ENCODE measurements around the gene TRIM17. TPM values are rescaled to one million over a fixed set of nuclear protein-coding genes. Genes with fewer than 3 reads are reported as not detected.

The TRIM17 gene
- total and polyA plus RNA-seq, 9 of the 15 experiments (the other 6 are each of a cell fraction or from before 2014, with no cell fraction given): not detected

- TF ChIP-seq SIRT6 (IDR thresholded peaks at IDR 0.05; ENCODE audit: low read depth, low read length): no peak
- TF ChIP-seq PRPF4 (IDR thresholded peaks at IDR 0.05; ENCODE audit: insufficient read depth, low read depth, low read length, poor library complexity, severe bottlenecking): no peak
- no peak for TF ChIP-seq STAT5A (IDR thresholded peaks at IDR 0.05; ENCODE audit: borderline replicate concordance, low read length)
- TF ChIP-seq NCOA2 (IDR thresholded peaks at IDR 0.05; ENCODE audit: partially characterized antibody in 2 of 2): no peak
- TF ChIP-seq KLF1 (tag; IDR thresholded peaks at IDR 0.05): peak; percentile 77; the same call in 1 of the 2 replicates
- no peak for TF ChIP-seq NR4A1 (CRISPR knock-in tag; IDR thresholded peaks at IDR 0.05)
- TF ChIP-seq NR4A1 (tag; IDR thresholded peaks at IDR 0.05): no peak
- TF ChIP-seq RBFOX2 (IDR thresholded peaks at IDR 0.05; ENCODE audit: low read depth, low read length): peak; percentile 84
- peak; percentile 9 to 74; a peak in 3 of 4 replicates for TF ChIP-seq TRIM24 (IDR thresholded peaks at IDR 0.05)
- no peak for TF ChIP-seq THAP7 (CRISPR knock-in tag; IDR thresholded peaks at IDR 0.05)
- peak; percentile 100 for TF ChIP-seq ETV5 (CRISPR knock-in tag; IDR thresholded peaks at IDR 0.05; ENCODE audit: low read depth)
- TF ChIP-seq LCOR (CRISPR knock-in tag; IDR thresholded peaks at IDR 0.05): peak; percentile 47; the same call in 1 of the 2 replicates
- peak; percentile 80 for TF ChIP-seq CXXC5 (CRISPR knock-in tag; IDR thresholded peaks at IDR 0.05)
- TF ChIP-seq ZBTB17 (CRISPR knock-in tag; IDR thresholded peaks at IDR 0.05): peak; percentile 64; the same call in 1 of the 2 replicates
- peak; percentile 58 for TF ChIP-seq E2F3 (CRISPR knock-in tag; IDR thresholded peaks at IDR 0.05)
- peak; percentile 65 for TF ChIP-seq CREB1 (IDR thresholded peaks at IDR 0.05)
- peak; percentile 49; the same call in 1 of the 2 replicates for TF ChIP-seq CREB1 (CRISPR knock-in tag; IDR thresholded peaks at IDR 0.05)
- TF ChIP-seq CLOCK (CRISPR knock-in tag; IDR thresholded peaks at IDR 0.05; ENCODE audit: borderline replicate concordance): 0 out of 2 replicates have a peak, but pooled peaks have one; percentile 54
- 0 out of 2 replicates have a peak, but pooled peaks have one; percentile 71 for TF ChIP-seq KAT7 (CRISPR knock-in tag; IDR thresholded peaks at IDR 0.05; ENCODE audit: borderline replicate concordance)
- peak; percentile 34; the same call in 1 of the 2 replicates for TF ChIP-seq NFE2 (IDR thresholded peaks at IDR 0.05; ENCODE audit: low read depth)
- peak in 2 of 3 experiments; percentile 20 to 72; a peak in 3 of 6 replicates for TF ChIP-seq ZBTB11 (CRISPR knock-in tag; IDR thresholded peaks at IDR 0.05)
Measured at GRCh38 chr1:228367798-228368791, 48.6 kb downstream of the TRIM17 start (continued).

Measured in K562 (cell line).